ENCODE measurements around the gene LARP1B. TPM values are rescaled to one million over a fixed set of nuclear protein-coding genes. Genes with fewer than 3 reads are reported as not detected.

LARP1B gene
- total RNA-seq, 1 experiment from 2014 or later, result 42.9 TPM

GRCh38 chr4:128158894-128159293 is 97.8 kb downstream of the LARP1B start:
- Histone ChIP-seq H4K8ac (replicated peaks; ENCODE audit: insufficient read length, low read depth, low read length) (no peak overlapping the region), H3K23me2 (ENCODE audit: insufficient read length, low read depth, low read length, poor library complexity, severe bottlenecking) (no peaks in the 10 kb centered on the region), H2BK15ac (ENCODE audit: low read depth, low read length) (no peak overlapping the region), H3K4me1 (ENCODE audit: insufficient read depth, low read length) (peaks cover 4% of the 10 kb centered on the region; the same call in 1 of the 2 replicates), H3T11ph (ENCODE audit: low read length) (no peak overlapping the region), H3K56ac (ENCODE audit: insufficient read length, low read depth, low read length) (no peak overlapping the region), H3K27ac (ENCODE audit: insufficient read length, low read depth, low read length) (no peak overlapping the region), H2BK120ac (ENCODE audit: low read depth, low read length, poor library complexity, severe bottlenecking) (no peak overlapping the region), H2AK5ac (ENCODE audit: insufficient read length, low read length) (no peak overlapping the region), H3K18ac (ENCODE audit: insufficient read length, low read depth, low read length) (no peak overlapping the region), H3K4ac (ENCODE audit: low read depth, low read length) (no peak overlapping the region), H3K14ac (ENCODE audit: insufficient read depth, low read length) (no peak overlapping the region), H2BK20ac (ENCODE audit: low read depth, low read length, poor library complexity, severe bottlenecking) (no peak overlapping the region), H4K20me1 (ENCODE audit: control insufficient read depth, insufficient read depth, insufficient read length) (no peaks in the 10 kb centered on the region), H3K23ac (ENCODE audit: insufficient read length, low read depth, low read length) (no peak overlapping the region), H2BK12ac (ENCODE audit: insufficient read length, low read depth, low read length) (no peak overlapping the region), H3K4me2 (ENCODE audit: insufficient read depth, insufficient read length, low read length) (no peak overlapping the region), H2AFZ (ENCODE audit: low read length) (no peak overlapping the region), H3K9me3 (ENCODE audit: control insufficient read depth, low read depth, low read length) (no peaks in the 10 kb centered on the region), H3K79me2 (ENCODE audit: insufficient read depth, low read length) (no peaks in the 10 kb centered on the region), H4K5ac (ENCODE audit: insufficient read length, low read depth, low read length) (no peak overlapping the region), H2BK5ac (ENCODE audit: insufficient read length, low read length) (no peak overlapping the region), H3K9ac (ENCODE audit: extremely low read depth, insufficient read length, low read length) (no peak overlapping the region), H4K91ac (ENCODE audit: insufficient read length, low read depth, low read length) (no peak overlapping the region), H3K27me3 (ENCODE audit: insufficient read depth, low read length) (no peaks in the 10 kb centered on the region), H3K79me1 (ENCODE audit: insufficient read depth, low read depth, low read length, poor library complexity, severe bottlenecking) (no peaks in the 10 kb centered on the region)
- Mint-ChIP-seq H3K27ac (no peak overlapping the region; a peak in 1 of 7 replicates), H3K4me1 (peaks cover 23 to 28% of the 10 kb centered on the region in 2 experiments), H3K9me3 (peaks cover 3 to 4% of the 10 kb centered on the region in 2 experiments; a peak in 3 of 5 replicates), H3K4me3 (no peak overlapping the region), H3K27me3 (ENCODE audit: low read depth) (no peaks in the 10 kb centered on the region), H3K36me3 (ENCODE audit: insufficient read depth in 1 of 3, low read depth in 3 of 3) (peaks cover 13 to 26% (median 17%) of the 10 kb centered on the region in 3 experiments)
- peak; percentile 26; the same call in 2 of the 3 replicates for TF ChIP-seq CTCF (conservative IDR thresholded peaks at IDR 0.05)
- no CpG with 5 or more reads among the region's 2 CpGs for whole genome bisulfite sequencing (ENCODE audit: extremely low coverage, insufficient read length, low lambda C conversion rate)
- DNase-seq, result no peak

Measured in H9 (cell line).